NB4 (cell line): ENCODE measurements around the gene ZBP1.

ENCODE experiments used
- DNase-seq: peaks from one replicate; pipeline ENCODE4 v3.0.0; 2010; ENCODE audit warnings: low read depth
- H3K4me3 ChIP-seq: one replicate; pipeline ENCODE4 v1.5.1; 2011; ENCODE audit warnings: mild to moderate bottlenecking, low read depth, low read length, moderate library complexity
- MYC ChIP-seq: IDR thresholded peaks from 2 replicates; pipeline ENCODE4 v1.6.1; 2011; ENCODE audit warnings: low read depth, low read length
- POLR2A ChIP-seq: IDR thresholded peaks from 2 replicates; pipeline ENCODE4 v1.6.1; 2011; ENCODE audit warnings: mild to moderate bottlenecking; ENCODE audit not compliant: insufficient read length; ENCODE audit errors: extremely low read depth
- TF ChIP-seq, protein P1 (sequence below): IDR thresholded peaks from one replicate; pipeline ENCODE4 v1.5.1; 2012; ENCODE audit warnings: low read depth, low read length
- TF ChIP-seq, protein P2 (sequence below): IDR thresholded peaks from 2 replicates; pipeline ENCODE4 v1.6.1; 2011; ENCODE audit warnings: low read depth, low read length

Gene ZBP1

DNA sequence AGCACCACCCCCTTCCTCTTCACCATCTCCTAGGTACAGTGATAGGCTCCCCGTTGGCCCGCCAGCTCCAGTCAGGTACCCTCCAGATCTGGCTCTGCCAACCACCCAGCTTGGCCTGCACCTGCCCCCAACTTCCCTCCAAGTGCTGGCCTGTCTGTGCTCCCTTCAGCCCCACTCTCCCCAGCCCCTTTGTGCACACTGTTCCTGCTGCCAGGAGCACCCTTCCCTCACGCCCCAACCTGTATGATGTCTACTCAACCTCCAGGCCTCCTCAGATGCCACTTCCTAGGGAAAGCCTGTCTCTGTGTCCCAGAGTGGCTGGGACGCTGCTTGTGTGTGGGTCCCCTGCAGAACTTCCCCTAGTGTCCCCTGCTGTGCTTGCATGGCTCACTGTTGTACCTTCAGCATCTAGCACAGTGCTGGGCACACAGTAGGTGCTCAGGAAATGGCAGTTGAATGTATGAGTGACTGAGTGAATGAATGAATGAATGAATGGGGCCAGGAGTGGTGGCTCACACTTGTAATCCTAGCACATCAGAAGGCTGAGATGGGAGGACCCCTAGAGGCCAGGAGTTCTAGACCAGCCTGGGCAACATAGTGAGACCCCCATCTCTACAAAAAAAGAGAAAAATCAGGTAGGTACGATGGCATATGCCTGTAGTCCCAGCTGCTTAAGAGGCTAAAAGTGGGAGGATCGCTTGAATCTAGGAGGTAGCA is 3.0 kb downstream of the ZBP1 start:
- H3K4me3 ChIP-seq = no peak overlapping the region
- DNase-seq = no peak
- TF ChIP-seq, protein P1, sequence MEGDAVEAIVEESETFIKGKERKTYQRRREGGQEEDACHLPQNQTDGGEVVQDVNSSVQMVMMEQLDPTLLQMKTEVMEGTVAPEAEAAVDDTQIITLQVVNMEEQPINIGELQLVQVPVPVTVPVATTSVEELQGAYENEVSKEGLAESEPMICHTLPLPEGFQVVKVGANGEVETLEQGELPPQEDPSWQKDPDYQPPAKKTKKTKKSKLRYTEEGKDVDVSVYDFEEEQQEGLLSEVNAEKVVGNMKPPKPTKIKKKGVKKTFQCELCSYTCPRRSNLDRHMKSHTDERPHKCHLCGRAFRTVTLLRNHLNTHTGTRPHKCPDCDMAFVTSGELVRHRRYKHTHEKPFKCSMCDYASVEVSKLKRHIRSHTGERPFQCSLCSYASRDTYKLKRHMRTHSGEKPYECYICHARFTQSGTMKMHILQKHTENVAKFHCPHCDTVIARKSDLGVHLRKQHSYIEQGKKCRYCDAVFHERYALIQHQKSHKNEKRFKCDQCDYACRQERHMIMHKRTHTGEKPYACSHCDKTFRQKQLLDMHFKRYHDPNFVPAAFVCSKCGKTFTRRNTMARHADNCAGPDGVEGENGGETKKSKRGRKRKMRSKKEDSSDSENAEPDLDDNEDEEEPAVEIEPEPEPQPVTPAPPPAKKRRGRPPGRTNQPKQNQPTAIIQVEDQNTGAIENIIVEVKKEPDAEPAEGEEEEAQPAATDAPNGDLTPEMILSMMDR = no peak
- TF ChIP-seq, protein P2, sequence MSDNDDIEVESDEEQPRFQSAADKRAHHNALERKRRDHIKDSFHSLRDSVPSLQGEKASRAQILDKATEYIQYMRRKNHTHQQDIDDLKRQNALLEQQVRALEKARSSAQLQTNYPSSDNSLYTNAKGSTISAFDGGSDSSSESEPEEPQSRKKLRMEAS = no peak
- no peak for TF ChIP-seq POLR2A
- no peak for TF ChIP-seq MYC

- TF ChIP-seq POLR2A (no peak), MYC (no peak)
- TF ChIP-seq, protein P1 = no peak
- TF ChIP-seq, protein P2 = no peak
- DNase-seq = no peak
- no peak overlapping the region for H3K4me3 ChIP-seq
Measured at GRCh38 chr20:57616143-57616951, 3.9 kb downstream of the ZBP1 start.

- no peak for TF ChIP-seq MYC
- TF ChIP-seq, protein P2 = no peak
- TF ChIP-seq POLR2A = no peak
- TF ChIP-seq, protein P1 = no peak
- no peak overlapping the region for H3K4me3 ChIP-seq
- no peak for DNase-seq
Measured at GRCh38 chr20:57615445-57615811, 4.8 kb downstream of the ZBP1 start.

DNA sequence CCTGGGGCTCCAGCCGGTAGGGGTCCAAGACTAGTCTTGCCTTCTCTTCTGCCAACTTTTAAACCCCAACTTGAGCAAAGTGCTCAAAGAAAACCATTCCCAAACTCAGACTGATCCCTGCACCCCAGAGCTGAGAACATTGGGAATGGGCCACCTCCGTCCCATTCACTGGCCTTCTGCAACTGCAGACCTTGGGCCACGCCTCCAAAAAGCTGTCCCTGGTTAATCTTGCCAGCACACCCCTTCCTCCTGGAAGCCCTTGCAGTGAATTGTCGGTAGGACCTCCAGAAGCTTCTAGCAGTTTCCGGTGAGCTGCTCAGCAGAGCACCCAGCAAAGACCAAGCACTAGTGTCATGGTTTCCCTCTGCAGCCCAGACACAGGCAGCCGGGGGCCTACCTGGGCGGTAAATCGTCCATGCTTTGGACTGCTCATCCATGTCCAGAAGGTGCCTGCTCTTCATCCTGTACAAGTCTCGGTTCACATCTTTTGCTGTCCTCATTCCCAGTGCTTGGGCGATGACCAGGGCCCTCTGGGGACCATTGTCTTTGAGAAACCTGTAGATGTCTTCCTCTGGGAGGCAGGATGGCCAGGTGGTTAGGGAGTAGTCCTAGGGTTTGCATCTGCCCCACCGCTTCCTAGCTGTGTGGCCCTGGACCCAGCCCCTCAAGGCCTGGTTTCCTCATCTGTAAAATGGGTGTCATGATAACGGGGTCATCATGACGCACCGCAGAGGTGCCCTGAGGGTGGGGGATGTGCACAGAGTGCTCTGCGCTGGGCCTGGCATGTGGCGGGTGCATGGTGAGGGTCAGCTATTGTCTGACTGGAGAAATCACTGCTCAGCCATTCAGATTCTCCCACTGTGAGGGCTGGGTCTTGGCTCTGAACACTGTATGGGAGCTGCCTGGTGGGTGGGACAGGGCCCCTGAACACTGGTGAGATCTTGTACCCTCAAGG is 5.5 kb downstream of the ZBP1 start:
- no peak overlapping the region for H3K4me3 ChIP-seq
- TF ChIP-seq, protein P2 = no peak
- TF ChIP-seq MYC (no peak), POLR2A (no peak)
- TF ChIP-seq, protein P1 = no peak
- DNase-seq = no peak

DNA sequence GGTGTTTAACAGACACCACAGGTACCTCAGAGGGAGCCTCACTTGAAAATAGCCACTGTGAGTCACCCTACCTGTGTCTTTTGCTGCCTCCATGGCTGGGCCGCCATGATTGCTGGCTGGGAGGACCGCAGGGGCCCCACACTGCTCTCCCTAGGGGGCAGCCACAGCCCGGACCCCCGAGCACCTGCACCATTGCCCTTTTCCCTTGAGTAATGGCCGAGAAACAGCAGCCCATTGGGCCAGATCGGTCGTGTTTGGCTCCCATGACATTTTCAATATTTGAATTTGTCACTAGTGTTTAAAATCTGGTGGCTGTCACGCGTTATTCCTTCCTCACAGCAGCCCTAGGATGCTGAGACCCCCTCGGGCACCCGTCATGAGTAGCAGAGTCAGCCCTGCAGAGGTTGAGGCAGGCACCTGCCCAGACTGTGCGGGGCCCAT is 6.7 kb downstream of the ZBP1 start:
- DNase-seq = no peak
- TF ChIP-seq, protein P1 = no peak
- TF ChIP-seq POLR2A (no peak), MYC (no peak)
- TF ChIP-seq, protein P2 = no peak
- H3K4me3 ChIP-seq = no peak overlapping the region
